GM13977 (cell line): Measurements from ENCODE around the gene DGKZ.

ENCODE experiments used
- DNase-seq: peaks from one replicate; pipeline ENCODE4 v3.0.0; 2012; ENCODE audit warnings: low spot score
- in situ Hi-C: fragments of 300-500 bp; cut with MboI; formaldehyde crosslinking; loops from one replicate; pipeline ENCODE4 v1.12.0; 2022; ENCODE audit warnings: low sequenced_read_pairs, low pct_unique_long_range_greater_than_20kb, mixed read lengths, inconsistent platforms; ENCODE audit not compliant: unreplicated experiment
- TF ChIP-seq, protein P1 (sequence below): IDR thresholded peaks from 2 replicates; pipeline ENCODE4 v1.5.1; 2012; ENCODE audit warnings: mild to moderate bottlenecking, control low read depth; ENCODE audit not compliant: insufficient read depth; ENCODE audit errors: extremely low read depth, missing control alignments

The DGKZ gene

GRCh38 chr11:46383974-46384701 is 36.9 kb downstream of the DGKZ start:
- no peak for DNase-seq
- TF ChIP-seq, protein P1, sequence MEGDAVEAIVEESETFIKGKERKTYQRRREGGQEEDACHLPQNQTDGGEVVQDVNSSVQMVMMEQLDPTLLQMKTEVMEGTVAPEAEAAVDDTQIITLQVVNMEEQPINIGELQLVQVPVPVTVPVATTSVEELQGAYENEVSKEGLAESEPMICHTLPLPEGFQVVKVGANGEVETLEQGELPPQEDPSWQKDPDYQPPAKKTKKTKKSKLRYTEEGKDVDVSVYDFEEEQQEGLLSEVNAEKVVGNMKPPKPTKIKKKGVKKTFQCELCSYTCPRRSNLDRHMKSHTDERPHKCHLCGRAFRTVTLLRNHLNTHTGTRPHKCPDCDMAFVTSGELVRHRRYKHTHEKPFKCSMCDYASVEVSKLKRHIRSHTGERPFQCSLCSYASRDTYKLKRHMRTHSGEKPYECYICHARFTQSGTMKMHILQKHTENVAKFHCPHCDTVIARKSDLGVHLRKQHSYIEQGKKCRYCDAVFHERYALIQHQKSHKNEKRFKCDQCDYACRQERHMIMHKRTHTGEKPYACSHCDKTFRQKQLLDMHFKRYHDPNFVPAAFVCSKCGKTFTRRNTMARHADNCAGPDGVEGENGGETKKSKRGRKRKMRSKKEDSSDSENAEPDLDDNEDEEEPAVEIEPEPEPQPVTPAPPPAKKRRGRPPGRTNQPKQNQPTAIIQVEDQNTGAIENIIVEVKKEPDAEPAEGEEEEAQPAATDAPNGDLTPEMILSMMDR, result no peak
- in situ Hi-C loops, result no loop called here

GRCh38 chr11:46385169-46386004 is 38.1 kb downstream of the DGKZ start:
- TF ChIP-seq, protein P1, result no peak
- DNase-seq, result no peak
- in situ Hi-C loops, result no loop called here

DNA sequence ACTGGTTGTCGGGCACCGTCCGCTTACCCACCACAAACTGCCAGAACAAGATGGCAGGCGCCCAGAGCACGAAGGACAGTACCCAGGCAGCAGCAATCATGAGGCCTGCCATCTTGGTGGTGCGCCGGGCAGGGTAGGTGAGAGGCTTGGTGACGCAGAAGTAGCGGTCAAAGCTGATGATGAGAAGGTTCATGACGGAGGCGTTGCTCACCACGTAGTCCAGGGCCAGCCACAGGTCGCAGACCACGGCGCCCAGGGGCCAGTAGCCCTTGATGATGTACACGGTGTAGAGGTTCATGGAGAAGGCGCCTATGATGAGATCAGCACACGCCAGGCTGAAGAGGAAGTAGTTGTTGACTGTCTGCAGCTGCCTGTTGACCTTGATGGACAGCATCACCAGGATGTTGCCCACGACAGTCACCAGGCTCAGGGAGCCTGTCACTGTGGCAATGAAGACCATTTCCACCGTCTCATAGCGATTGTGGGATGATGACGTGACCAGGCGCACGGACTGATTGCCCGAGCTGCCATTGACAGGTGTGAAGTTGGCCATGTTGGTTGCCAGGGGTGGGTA is 38.8 kb downstream of the DGKZ start:
- in situ Hi-C loops, result no loop called here
- DNase-seq, result no peak
- TF ChIP-seq, protein P1, result no peak

DNA sequence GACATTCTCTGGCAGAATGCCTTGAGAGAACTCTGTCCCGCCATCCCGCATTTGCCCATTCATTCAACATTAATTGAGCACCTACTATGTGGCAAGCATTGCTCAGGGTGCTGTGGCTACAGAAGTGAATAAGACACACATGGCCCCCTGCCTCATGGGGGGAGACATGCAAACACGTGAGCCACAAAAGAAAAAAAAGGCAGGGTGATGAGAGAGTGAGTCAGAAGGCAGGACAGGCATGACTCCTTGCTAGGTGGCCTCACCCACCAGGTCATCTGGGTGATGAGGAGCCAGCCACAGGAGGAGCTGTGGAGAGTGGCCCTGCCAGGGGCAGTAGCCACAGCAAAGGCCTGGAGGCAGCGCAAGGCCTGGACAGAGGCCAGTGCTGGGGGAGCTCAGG is 39.4 kb downstream of the DGKZ start:
- TF ChIP-seq, protein P1, result no peak
- DNase-seq, result no peak
- in situ Hi-C loops, result no loop called here

- TF ChIP-seq, protein P1, result no peak
- in situ Hi-C loops, result no loop called here
- no peak for DNase-seq
These were observed 40.2 kb downstream of the DGKZ start for GRCh38 chr11:46387456-46387855.

GRCh38 chr11:46387919-46388618 is 40.8 kb downstream of the DGKZ start:
- in situ Hi-C loops, result no loop called here
- DNase-seq, result no peak
- TF ChIP-seq, protein P1, result no peak
